ENCODE results near the gene TASP1. TPM values are rescaled to one million over a fixed set of nuclear protein-coding genes. Genes with fewer than 3 reads are reported as not detected.

Gene TASP1
- total RNA-seq, 1 experiment from 2014 or later = 9.5 TPM

DNA sequence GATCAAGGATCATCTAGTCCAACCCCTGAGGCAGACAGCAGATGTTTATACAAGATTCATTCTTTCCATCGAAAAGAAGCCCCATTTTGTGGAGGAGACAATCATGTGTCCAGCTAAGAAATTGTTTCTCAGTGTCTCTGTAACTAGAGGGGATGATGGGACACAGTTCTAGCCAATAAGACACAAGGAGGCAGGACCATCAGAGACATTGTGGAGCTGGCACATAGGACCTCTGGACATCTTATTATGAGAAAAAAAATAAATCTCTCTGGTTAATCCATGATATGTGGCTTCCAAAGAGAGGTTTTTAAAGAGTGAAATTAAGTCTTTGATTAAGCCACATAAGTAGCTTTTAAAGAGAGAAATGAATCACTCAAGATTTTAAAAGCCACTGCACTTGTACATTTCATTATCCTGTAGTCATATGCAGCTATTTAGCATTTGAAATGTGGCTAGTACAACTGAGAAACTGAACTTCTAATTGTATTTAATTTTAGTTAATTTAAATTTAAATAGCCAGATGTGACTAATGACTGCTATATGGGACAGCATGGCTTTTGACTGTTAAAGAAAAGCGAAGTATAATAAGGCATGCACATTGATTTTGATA is 176.8 kb downstream of the TASP1 start:
- Histone ChIP-seq H4K20me1 (ENCODE audit: control insufficient read depth, insufficient read depth, insufficient read length) (no peaks in the 10 kb centered on the region), H3K79me2 (ENCODE audit: insufficient read depth, low read length) (no peaks in the 10 kb centered on the region), H4K91ac (ENCODE audit: insufficient read length, low read depth, low read length) (no peak overlapping the region), H2BK15ac (ENCODE audit: low read depth, low read length) (no peak overlapping the region), H3K18ac (ENCODE audit: insufficient read length, low read depth, low read length) (no peak overlapping the region), H2BK12ac (ENCODE audit: insufficient read length, low read depth, low read length) (no peak overlapping the region), H2AFZ (ENCODE audit: low read length) (no peak overlapping the region), H3K27ac (ENCODE audit: insufficient read length, low read depth, low read length) (no peak overlapping the region), H2BK20ac (ENCODE audit: low read depth, low read length, poor library complexity, severe bottlenecking) (no peak overlapping the region), H4K5ac (ENCODE audit: insufficient read length, low read depth, low read length) (no peak overlapping the region), H3K4me1 (ENCODE audit: insufficient read depth, low read length) (0 out of 2 replicates have a peak, but pooled peaks cover 2% of the 10 kb centered on the region), H3T11ph (ENCODE audit: low read length) (no peak overlapping the region), H3K23ac (ENCODE audit: insufficient read length, low read depth, low read length) (no peak overlapping the region), H3K79me1 (ENCODE audit: insufficient read depth, low read depth, low read length, poor library complexity, severe bottlenecking) (no peaks in the 10 kb centered on the region), H3K9me3 (ENCODE audit: control insufficient read depth, low read depth, low read length) (no peaks in the 10 kb centered on the region), H3K14ac (ENCODE audit: insufficient read depth, low read length) (no peak overlapping the region), H3K56ac (ENCODE audit: insufficient read length, low read depth, low read length) (no peak overlapping the region), H3K4me2 (ENCODE audit: insufficient read depth, insufficient read length, low read length) (no peak overlapping the region), H3K9ac (ENCODE audit: extremely low read depth, insufficient read length, low read length) (no peak overlapping the region), H2BK120ac (ENCODE audit: low read depth, low read length, poor library complexity, severe bottlenecking) (no peak overlapping the region), H3K27me3 (ENCODE audit: insufficient read depth, low read length) (no peaks in the 10 kb centered on the region), H4K8ac (replicated peaks; ENCODE audit: insufficient read length, low read depth, low read length) (no peak overlapping the region), H3K4ac (ENCODE audit: low read depth, low read length) (no peak overlapping the region), H2BK5ac (ENCODE audit: insufficient read length, low read length) (no peak overlapping the region), H3K23me2 (ENCODE audit: insufficient read length, low read depth, low read length, poor library complexity, severe bottlenecking) (no peaks in the 10 kb centered on the region), H2AK5ac (ENCODE audit: insufficient read length, low read length) (no peak overlapping the region)
- H3K4me1 Mint-ChIP-seq = peaks cover 0 to 7% of the 10 kb centered on the region in 2 experiments; a peak in 2 of 4 replicates
- H3K36me3 Mint-ChIP-seq (ENCODE audit: insufficient read depth in 1 of 3, low read depth in 3 of 3) = no peaks in the 10 kb centered on the region; a peak in 1 of 7 replicates
- H3K9me3 Mint-ChIP-seq = no peaks in the 10 kb centered on the region
- no peaks in the 10 kb centered on the region for H3K27me3 Mint-ChIP-seq (ENCODE audit: low read depth)
- no CpG with 5 or more reads among the region's 2 CpGs for WGBS (ENCODE audit: extremely low coverage, insufficient read length, low lambda C conversion rate)
- no peak overlapping the region for H3K27ac Mint-ChIP-seq
- DNase-seq = no peak
- TF ChIP-seq, protein P1, sequence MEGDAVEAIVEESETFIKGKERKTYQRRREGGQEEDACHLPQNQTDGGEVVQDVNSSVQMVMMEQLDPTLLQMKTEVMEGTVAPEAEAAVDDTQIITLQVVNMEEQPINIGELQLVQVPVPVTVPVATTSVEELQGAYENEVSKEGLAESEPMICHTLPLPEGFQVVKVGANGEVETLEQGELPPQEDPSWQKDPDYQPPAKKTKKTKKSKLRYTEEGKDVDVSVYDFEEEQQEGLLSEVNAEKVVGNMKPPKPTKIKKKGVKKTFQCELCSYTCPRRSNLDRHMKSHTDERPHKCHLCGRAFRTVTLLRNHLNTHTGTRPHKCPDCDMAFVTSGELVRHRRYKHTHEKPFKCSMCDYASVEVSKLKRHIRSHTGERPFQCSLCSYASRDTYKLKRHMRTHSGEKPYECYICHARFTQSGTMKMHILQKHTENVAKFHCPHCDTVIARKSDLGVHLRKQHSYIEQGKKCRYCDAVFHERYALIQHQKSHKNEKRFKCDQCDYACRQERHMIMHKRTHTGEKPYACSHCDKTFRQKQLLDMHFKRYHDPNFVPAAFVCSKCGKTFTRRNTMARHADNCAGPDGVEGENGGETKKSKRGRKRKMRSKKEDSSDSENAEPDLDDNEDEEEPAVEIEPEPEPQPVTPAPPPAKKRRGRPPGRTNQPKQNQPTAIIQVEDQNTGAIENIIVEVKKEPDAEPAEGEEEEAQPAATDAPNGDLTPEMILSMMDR (conservative IDR thresholded peaks at IDR 0.05) = no peak
- H3K4me3 Mint-ChIP-seq = no peak overlapping the region

Measured in H9 (cell line).